Neural cell (in vitro differentiated cells): ENCODE data around the gene NRXN2. TPM values are rescaled to one million over a fixed set of nuclear protein-coding genes. Genes with fewer than 3 reads are reported as not detected.

ENCODE experiments used
- H2AFZ ChIP-seq: fragments of 200-600, 300-800 bp; sonication (generic), shearing (Covaris generic); 2 replicates; pipeline ENCODE4 v1.6.0; 2014; ENCODE audit warnings: low read depth, mild to moderate bottlenecking, antibody characterized with exemption, low read length, moderate library complexity
- H3F3A ChIP-seq: fragments of 200-600 bp; shearing (Covaris generic); 2 replicates; pipeline ENCODE4 v1.6.1; 2016; ENCODE audit warnings: mild to moderate bottlenecking, moderate library complexity, mixed read lengths, antibody characterized with exemption, low read length; ENCODE audit not compliant: insufficient read depth, poor library complexity, severe bottlenecking
- H3K27ac ChIP-seq: fragments of 200-600, 300-800 bp; sonication (generic), shearing (Covaris generic); 2 replicates; pipeline ENCODE4 v1.5.1; 2014; ENCODE audit warnings: mild to moderate bottlenecking, low read length, moderate library complexity
- H3K27me3 ChIP-seq: fragments of 300-800, 200-600 bp; sonication (generic), shearing (Covaris generic); 2 replicates; pipeline ENCODE4 v1.6.0; 2014; ENCODE audit warnings: mild to moderate bottlenecking, low read depth, low read length, moderate library complexity; ENCODE audit not compliant: insufficient read depth
- H3K36me3 ChIP-seq: fragments of 300-800, 200-600 bp; sonication (generic), shearing (Covaris generic); 2 replicates; pipeline ENCODE4 v1.5.1; 2014; ENCODE audit warnings: mild to moderate bottlenecking, antibody characterized with exemption, low read length, moderate library complexity; ENCODE audit not compliant: insufficient read depth
- H3K4me2 ChIP-seq: fragments of 300-800, 200-600 bp; sonication (generic), shearing (Covaris generic); 2 replicates; pipeline ENCODE4 v1.6.0; 2014; ENCODE audit warnings: mild to moderate bottlenecking, low read length
- H3K4me3 ChIP-seq: fragments of 300-800, 200-600 bp; sonication (generic), shearing (Covaris generic); 2 replicates; pipeline ENCODE4 v1.5.1; 2014; ENCODE audit warnings: mild to moderate bottlenecking, low read length, moderate library complexity
- H3K79me2 ChIP-seq: fragments of 200-600 bp; shearing (Covaris generic); replicated peaks from 2 replicates; pipeline ENCODE4 v1.6.0; 2014; ENCODE audit warnings: mild to moderate bottlenecking, low read length, moderate library complexity; ENCODE audit not compliant: insufficient read depth
- H3K9ac ChIP-seq: fragments of 300-800, 200-600 bp; sonication (generic), shearing (Covaris generic); 2 replicates; pipeline ENCODE4 v1.6.1; 2016; ENCODE audit warnings: mild to moderate bottlenecking, low read length, mixed read lengths
- H3K9me2 ChIP-seq: fragments of 200-600 bp; shearing (Covaris generic); 2 replicates; pipeline ENCODE4 v1.6.1; 2016; ENCODE audit warnings: mild to moderate bottlenecking, low read length, mixed read lengths; ENCODE audit not compliant: insufficient read depth
- H3K9me3 ChIP-seq: fragments of 200-600, 300-800 bp; sonication (generic), shearing (Covaris generic); 2 replicates; pipeline ENCODE4 v1.6.1; 2016; ENCODE audit warnings: mild to moderate bottlenecking, mixed run types, low read length, moderate library complexity, mixed read lengths
- H4K20me1 ChIP-seq: fragments of 200-600 bp; shearing (Covaris generic); 2 replicates; pipeline ENCODE4 v1.6.1; 2016; ENCODE audit warnings: mild to moderate bottlenecking, mixed run types; ENCODE audit not compliant: insufficient read depth
- EP300 ChIP-seq: fragments of 450-650 bp; conservative IDR thresholded peaks from 2 replicates; pipeline ENCODE4 v1.6.1; 2014; ENCODE audit warnings: antibody characterized with exemption, mild to moderate bottlenecking, moderate library complexity; ENCODE audit not compliant: poor library complexity, severe bottlenecking
- EZH2 ChIP-seq: fragments of 200-600, 300-800 bp; shearing (Covaris generic), sonication (generic); IDR thresholded peaks from 2 replicates; pipeline ENCODE4 v1.6.1; 2014; ENCODE audit warnings: antibody characterized with exemption, low read length, borderline replicate concordance, mild to moderate bottlenecking; ENCODE audit not compliant: insufficient read depth, poor library complexity, severe bottlenecking
- MXI1 ChIP-seq: fragments of 450-650 bp; conservative IDR thresholded peaks from 2 replicates; pipeline ENCODE4 v1.6.1; 2014; ENCODE audit warnings: antibody characterized with exemption, mild to moderate bottlenecking; ENCODE audit not compliant: poor library complexity, severe bottlenecking
- SMC3 ChIP-seq: fragments of 450-650 bp; conservative IDR thresholded peaks from 2 replicates; pipeline ENCODE4 v1.6.1; 2014; ENCODE audit warnings: antibody characterized with exemption, mild to moderate bottlenecking, moderate library complexity; ENCODE audit not compliant: poor library complexity
- TAF1 ChIP-seq: IDR thresholded peaks from 2 replicates; pipeline ENCODE4 v1.6.1; 2012; ENCODE audit warnings: low read depth
- polyA plus RNA-seq: library from polyadenylated mRNA; depleted of rRNA; stranded (reverse); fragments of >200 nt; gene quantifications from 2 replicates; pipeline ENCODE4 v1.2.3, GENCODE V29; 2014
- TF ChIP-seq, protein P1 (sequence below): fragments of 450-650 bp; IDR thresholded peaks from 2 replicates; pipeline ENCODE4 v1.5.1; 2014; ENCODE audit warnings: antibody characterized with exemption, mild to moderate bottlenecking, moderate library complexity; ENCODE audit not compliant: poor library complexity, severe bottlenecking
- TF ChIP-seq, protein P2 (sequence below): IDR thresholded peaks from 2 replicates; pipeline ENCODE4 v1.6.1; 2012; ENCODE audit warnings: borderline replicate concordance

Gene NRXN2
- polyA plus RNA-seq, 1 donor from 2014 or later: 68.0 TPM

DNA sequence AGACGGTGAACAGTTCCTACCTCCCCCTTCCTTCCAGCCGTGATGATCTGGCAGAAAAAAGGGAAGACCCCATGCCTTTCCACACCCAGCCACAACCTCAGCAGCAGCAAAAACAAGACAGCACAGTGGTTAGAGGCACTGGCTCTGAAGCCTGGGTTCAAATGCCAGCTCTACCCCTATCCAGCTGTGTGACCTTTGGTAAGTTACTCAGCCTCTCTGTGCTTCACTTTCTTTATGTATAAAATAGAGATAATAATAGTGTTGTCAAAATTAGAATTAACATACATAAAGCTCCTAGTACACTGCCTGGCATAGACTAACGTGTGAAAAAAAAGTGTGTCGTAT, 4.2 kb downstream of the NRXN2 start:
- no peak for TF ChIP-seq TAF1
- TF ChIP-seq EZH2: no peak
- TF ChIP-seq MXI1: no peak
- TF ChIP-seq SMC3: no peak
- TF ChIP-seq, protein P1, sequence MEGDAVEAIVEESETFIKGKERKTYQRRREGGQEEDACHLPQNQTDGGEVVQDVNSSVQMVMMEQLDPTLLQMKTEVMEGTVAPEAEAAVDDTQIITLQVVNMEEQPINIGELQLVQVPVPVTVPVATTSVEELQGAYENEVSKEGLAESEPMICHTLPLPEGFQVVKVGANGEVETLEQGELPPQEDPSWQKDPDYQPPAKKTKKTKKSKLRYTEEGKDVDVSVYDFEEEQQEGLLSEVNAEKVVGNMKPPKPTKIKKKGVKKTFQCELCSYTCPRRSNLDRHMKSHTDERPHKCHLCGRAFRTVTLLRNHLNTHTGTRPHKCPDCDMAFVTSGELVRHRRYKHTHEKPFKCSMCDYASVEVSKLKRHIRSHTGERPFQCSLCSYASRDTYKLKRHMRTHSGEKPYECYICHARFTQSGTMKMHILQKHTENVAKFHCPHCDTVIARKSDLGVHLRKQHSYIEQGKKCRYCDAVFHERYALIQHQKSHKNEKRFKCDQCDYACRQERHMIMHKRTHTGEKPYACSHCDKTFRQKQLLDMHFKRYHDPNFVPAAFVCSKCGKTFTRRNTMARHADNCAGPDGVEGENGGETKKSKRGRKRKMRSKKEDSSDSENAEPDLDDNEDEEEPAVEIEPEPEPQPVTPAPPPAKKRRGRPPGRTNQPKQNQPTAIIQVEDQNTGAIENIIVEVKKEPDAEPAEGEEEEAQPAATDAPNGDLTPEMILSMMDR: no peak
- TF ChIP-seq, protein P2, sequence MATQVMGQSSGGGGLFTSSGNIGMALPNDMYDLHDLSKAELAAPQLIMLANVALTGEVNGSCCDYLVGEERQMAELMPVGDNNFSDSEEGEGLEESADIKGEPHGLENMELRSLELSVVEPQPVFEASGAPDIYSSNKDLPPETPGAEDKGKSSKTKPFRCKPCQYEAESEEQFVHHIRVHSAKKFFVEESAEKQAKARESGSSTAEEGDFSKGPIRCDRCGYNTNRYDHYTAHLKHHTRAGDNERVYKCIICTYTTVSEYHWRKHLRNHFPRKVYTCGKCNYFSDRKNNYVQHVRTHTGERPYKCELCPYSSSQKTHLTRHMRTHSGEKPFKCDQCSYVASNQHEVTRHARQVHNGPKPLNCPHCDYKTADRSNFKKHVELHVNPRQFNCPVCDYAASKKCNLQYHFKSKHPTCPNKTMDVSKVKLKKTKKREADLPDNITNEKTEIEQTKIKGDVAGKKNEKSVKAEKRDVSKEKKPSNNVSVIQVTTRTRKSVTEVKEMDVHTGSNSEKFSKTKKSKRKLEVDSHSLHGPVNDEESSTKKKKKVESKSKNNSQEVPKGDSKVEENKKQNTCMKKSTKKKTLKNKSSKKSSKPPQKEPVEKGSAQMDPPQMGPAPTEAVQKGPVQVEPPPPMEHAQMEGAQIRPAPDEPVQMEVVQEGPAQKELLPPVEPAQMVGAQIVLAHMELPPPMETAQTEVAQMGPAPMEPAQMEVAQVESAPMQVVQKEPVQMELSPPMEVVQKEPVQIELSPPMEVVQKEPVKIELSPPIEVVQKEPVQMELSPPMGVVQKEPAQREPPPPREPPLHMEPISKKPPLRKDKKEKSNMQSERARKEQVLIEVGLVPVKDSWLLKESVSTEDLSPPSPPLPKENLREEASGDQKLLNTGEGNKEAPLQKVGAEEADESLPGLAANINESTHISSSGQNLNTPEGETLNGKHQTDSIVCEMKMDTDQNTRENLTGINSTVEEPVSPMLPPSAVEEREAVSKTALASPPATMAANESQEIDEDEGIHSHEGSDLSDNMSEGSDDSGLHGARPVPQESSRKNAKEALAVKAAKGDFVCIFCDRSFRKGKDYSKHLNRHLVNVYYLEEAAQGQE: no peak
- no peak for TF ChIP-seq EP300
- Histone ChIP-seq H4K20me1 (peaks cover 23% of the 10 kb centered on the region), H3K79me2 (peaks cover 59% of the 10 kb centered on the region), H3K27ac (no peak overlapping the region), H2AFZ (no peak overlapping the region), H3K36me3 (no peaks in the 10 kb centered on the region), H3K4me2 (no peak overlapping the region), H3K9me3 (no peaks in the 10 kb centered on the region), H3K27me3 (no peaks in the 10 kb centered on the region), H3K9ac (peak overlapping the region; percentile 20), H3K4me3 (no peak overlapping the region), H3K9me2 (no peaks in the 10 kb centered on the region), H3F3A (no peaks in the 10 kb centered on the region)

GRCh38 chr11:64718084-64718779, 4.8 kb downstream of the NRXN2 start:
- Histone ChIP-seq H3K9ac (peak overlapping the region; percentile 20), H3K4me2 (no peak overlapping the region), H3F3A (no peaks in the 10 kb centered on the region), H3K9me2 (no peaks in the 10 kb centered on the region), H3K79me2 (peaks cover 59% of the 10 kb centered on the region), H3K36me3 (no peaks in the 10 kb centered on the region), H2AFZ (no peak overlapping the region), H3K9me3 (no peaks in the 10 kb centered on the region), H3K27ac (no peak overlapping the region), H3K4me3 (no peak overlapping the region), H4K20me1 (peaks cover 24% of the 10 kb centered on the region), H3K27me3 (no peaks in the 10 kb centered on the region)
- TF ChIP-seq, protein P2: no peak
